ENCODE data around the gene PDE7B.

The PDE7B gene

GRCh38 chr6:136063096-136063495, 211.6 kb downstream of the PDE7B start:
- no peak for DNase-seq (ENCODE audit: low read depth in 2 of 2, low spot score in 1 of 2)

GRCh38 chr6:136066005-136066404, 214.5 kb downstream of the PDE7B start:
- no peak for DNase-seq (ENCODE audit: low read depth in 2 of 2, low spot score in 1 of 2)

DNA sequence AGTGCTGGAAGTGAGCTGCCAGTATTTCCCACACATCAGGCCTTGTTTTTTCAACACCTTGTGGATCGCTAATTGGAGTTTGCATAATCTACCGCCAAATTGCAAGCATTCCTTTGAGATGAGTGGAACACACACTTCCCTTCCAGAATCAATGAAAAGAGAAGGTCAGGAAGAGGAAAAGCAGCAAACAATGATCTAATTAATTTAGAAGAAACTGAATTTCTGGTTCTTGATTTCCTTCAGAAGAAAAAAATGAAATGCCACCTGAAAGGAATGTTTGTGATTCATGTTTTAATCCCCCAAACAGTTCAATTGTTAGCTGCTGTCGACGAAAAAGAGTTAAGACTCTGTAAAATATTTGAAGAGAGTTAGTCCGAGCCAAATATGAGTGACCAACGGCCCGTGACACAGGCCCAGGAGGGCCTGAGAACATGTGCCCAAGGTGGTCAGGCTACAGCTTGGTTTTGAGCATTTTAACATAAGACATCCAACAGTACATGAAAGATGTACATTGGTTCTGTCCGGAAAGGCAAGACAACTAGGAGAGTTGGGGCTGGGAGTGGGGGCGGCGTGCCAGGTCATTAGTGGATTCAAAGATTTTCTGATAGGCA, 216.3 kb downstream of the PDE7B start:
- no peak for DNase-seq (ENCODE audit: low read depth in 2 of 2, low spot score in 1 of 2)

- no peak for DNase-seq (ENCODE audit: low read depth in 2 of 2, low spot score in 1 of 2)
These were observed 217.6 kb downstream of the PDE7B start for GRCh38 chr6:136069119-136069518.

DNA sequence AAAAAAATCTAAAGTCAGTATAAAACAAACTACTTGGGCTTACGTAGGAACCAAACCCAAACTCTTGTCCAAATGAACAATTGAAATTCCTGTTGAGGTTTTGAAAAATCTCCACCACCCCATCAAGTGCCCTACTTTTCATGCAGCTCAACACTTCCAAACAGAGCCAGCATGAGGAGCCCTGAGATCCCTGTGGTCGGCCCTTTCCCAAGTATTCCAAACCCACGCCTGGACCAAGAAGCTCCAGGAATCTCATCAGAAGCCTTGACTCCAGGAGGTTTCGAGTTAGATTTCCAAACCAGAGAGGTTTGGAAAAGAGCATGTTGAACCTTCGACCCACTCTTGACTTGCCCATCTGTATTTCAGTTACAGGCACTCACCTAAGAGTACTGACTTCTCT, 219.3 kb downstream of the PDE7B start:
- DNase-seq (ENCODE audit: low read depth in 2 of 2, low spot score in 1 of 2), result no peak

DNA sequence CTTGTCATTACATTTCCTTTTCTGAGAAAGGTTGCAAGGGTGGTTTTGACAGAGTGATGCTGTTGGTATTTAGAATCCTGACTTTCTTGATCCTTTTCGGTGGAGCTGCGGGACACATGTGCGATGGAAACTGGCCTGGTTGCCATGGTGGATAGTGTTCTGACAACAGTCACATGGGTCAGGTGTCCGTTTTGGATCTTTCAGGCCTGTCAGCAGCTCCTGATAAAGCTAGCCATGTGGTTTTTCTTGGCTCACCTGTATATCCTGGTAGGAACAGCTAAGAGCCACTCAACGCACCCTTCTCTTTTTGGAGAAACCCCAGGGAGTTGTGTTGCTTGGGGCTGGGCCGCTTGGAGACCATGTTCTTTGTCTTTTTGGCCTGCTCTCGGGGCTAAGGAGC, 221.2 kb downstream of the PDE7B start:
- DNase-seq (ENCODE audit: low read depth in 2 of 2, low spot score in 1 of 2), result no peak

DNA sequence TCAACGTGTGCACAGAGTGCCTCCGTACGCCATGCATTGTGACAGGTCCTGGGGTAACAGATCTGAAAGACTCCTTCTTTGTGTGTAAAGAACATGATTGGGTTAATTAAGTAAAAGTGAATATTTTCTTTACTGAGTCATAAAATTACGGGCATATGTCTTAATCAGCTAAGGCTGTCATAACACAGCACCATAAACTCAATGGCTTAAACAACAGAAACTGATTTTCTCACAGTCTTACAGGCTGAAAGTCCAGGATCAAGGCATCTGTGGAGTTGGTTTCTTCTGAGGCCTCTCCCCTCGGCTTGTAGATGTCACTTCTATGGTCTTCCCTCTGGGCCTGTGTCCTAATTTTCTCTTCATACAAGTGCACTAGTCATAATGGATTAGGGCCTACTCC, 221.7 kb downstream of the PDE7B start:
- no peak for DNase-seq (ENCODE audit: low read depth in 2 of 2, low spot score in 1 of 2)

- DNase-seq (ENCODE audit: low read depth in 2 of 2, low spot score in 1 of 2), result no peak
These were observed 225.0 kb downstream of the PDE7B start for GRCh38 chr6:136076496-136076895.

DNA sequence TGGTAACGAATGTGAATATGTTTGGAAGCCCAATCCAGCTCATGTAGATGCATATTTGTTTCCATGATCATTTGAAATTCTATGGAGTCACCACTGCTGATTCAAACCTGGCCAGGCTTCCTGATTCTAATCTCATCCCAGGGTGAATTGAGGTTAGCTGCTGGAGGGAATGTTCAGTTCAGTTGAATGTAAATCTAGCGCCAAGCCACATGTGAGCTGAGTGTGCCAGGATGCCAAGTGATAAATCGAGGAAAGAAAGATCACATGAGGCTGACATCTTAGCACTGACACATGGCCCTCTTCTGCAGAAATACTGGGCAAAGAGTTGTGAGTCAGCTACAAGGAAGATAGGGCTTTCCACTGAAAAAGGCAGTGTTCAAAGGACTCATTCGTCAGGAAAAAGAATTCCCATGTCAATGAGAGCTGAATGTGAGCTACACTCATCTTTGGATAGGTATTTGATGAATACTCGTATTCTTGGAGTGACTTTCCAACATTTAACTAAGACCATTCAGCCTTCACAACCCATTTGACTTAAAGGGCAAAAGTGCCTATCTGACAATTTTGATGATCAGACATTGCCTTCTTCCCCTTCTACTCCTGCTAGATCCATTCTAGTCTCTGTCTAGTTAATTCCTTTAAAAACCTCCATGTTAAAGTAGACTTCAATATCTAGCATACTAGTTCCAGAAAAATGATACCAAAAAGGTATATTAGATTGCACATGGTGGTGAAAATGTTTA, 226.5 kb downstream of the PDE7B start:
- DNase-seq (ENCODE audit: low read depth in 2 of 2, low spot score in 1 of 2), result no peak

GRCh38 chr6:136079701-136080565, 228.4 kb downstream of the PDE7B start:
- no peak for DNase-seq (ENCODE audit: low read depth in 2 of 2, low spot score in 1 of 2)

GRCh38 chr6:136083540-136083939, 232.0 kb downstream of the PDE7B start:
- DNase-seq (ENCODE audit: low read depth in 2 of 2, low spot score in 1 of 2), result no peak

DNA sequence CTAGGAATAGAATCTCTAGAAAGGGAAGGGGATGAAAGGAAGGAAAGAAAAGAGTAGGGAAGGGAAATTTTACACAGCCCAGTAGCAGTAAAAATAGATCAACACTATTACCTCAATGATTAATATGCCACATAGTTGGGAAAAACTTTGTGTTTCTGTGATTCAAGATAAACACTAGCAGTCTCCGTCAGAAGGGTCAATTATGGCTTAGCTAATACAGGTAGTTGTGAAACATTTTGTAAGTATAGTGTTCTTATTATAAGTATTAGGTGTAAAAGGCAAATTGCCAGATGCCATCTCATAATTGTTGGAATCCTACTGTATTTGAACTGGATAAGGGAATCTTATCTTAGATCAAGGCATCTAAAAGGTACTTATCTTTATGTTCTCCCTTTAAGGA, 232.9 kb downstream of the PDE7B start:
- no peak for DNase-seq (ENCODE audit: low read depth in 2 of 2, low spot score in 1 of 2)

DNA sequence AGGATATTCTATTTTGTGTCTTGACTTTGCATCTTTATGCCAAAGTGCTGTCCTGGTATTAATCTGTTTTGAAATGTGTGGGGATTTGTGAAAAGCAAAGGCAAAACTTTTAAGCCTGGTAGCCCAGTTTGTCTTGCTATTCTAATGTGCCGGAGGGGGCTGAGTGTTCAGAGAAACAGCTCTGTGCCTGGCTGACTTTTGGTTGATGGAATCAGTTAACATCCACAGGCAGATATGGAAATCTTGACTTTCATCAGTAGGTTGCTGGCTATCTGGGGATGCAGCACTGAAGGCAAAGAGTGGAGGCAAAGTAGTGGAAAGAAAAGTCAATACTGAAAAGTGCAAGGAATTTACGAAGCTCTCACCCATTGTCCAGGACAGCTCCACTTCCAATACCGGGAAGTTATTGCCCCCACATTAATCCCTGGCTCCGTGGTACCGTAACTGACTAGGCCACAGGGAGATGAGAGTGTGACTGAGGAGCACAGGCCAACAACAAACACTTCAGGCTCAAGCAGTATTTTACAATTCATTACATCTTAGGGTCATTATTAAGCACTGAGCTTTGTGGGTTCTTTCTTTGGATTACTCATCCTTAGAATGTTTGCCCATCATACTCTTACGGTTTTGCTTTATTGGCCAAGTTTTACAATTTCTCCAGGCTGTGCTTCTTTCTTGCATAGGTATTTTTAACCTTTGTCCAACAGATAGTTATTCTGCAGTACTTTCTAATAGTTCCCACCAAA, 234.0 kb downstream of the PDE7B start:
- DNase-seq (ENCODE audit: low read depth in 2 of 2, low spot score in 1 of 2), result no peak

DNA sequence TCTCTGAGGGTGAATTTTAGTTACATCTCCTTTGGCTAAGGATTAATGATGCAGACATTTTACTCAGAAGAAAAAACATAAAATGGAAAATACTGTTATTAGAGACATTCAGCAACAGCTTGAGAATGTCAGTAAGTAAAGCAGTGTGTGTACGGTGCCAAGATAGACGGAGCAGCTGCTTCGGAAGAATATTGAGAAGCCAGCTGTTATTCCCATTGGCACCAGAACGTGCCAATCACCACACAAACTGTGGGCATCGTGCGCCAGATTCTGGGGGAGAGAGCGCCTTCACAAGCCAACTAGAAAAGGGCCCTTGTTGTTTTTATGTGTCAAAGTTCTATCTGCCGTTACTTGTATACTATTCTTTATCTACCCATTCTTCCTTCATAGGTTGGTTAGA, 235.2 kb downstream of the PDE7B start:
- no peak for DNase-seq (ENCODE audit: low read depth in 2 of 2, low spot score in 1 of 2)

DNA sequence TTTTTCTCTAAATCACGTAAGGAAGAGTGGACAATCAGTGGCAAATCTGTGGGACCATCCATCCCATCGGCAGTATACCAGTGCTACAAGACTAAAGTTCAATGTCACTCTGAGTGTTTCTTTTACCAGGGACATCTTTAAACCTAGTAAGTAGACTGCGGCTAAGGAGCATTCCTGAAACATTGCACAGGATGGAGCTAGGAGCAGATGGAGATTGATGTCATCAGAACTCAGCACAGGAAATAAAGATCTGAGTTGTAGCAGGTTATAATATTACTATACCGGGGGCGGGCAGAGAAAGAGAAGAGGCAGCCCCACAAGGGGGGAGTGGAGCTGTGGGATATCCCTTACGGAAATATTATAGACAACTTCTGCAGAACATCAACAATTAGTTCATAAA, 236.5 kb downstream of the PDE7B start:
- DNase-seq (ENCODE audit: low read depth in 2 of 2, low spot score in 1 of 2), result no peak

GRCh38 chr6:136088693-136089092, 237.2 kb downstream of the PDE7B start:
- DNase-seq (ENCODE audit: low read depth in 2 of 2, low spot score in 1 of 2), result no peak

- no peak for DNase-seq (ENCODE audit: low read depth in 2 of 2, low spot score in 1 of 2)
These were observed 238.4 kb downstream of the PDE7B start for GRCh38 chr6:136089876-136090275.

DNA sequence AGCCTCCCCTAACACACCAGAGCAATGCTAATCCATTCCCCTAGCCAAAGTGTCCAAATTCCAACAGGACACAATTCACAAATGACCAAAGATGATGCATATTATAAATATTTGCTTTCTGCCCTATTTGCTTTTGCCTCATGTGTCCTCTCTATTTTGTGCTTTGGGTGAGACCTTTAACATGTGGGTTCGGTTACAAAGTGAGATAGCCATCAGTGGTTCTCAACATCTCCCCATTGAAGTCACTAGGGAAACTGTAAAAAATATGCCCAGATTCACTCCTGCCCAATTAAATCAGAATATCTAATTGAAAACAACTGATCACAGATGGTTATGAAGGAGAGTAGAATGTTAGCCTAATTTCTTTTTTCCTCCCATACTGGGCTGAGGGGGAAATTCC, 239.4 kb downstream of the PDE7B start:
- DNase-seq (ENCODE audit: low read depth in 2 of 2, low spot score in 1 of 2), result no peak

DNA sequence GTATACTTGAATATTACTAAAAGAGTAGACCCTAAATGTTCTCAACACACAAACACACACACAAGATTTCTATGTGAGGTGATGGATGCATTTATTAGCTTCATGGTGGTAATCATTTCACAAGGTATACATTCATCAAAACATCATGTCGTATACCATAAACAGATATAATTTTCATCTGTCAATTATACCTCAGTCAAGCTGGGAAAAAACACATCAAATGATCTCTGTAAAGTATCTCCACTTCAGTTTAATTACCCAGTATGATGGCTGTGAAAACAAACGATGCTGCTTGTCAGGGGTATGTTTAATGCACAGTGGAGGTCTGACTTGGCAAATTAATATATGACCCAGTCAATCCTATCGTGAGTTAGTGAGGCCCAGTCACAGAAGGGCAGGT, 241.4 kb downstream of the PDE7B start:
- DNase-seq (ENCODE audit: low read depth in 2 of 2, low spot score in 1 of 2), result no peak

DNA sequence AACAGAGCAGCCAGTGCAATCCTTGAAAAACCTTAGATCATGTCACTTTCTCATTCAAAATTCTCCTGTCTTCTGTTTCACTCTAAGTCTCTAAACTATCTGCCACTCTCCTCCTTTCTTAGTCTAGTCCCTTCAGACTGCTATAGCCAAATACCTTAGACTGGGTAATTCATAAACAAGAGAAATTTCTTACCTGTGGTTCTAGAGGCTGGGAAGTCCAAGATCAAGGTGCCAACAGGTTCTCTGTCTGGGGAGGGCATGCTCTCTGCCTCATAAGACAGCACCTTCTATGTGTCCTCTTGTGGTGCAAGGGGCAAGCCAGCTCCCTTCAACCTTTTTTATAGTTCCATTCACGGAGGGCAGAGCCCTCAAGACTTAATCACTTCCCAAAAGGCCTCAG, 242.3 kb downstream of the PDE7B start:
- DNase-seq (ENCODE audit: low read depth in 2 of 2, low spot score in 1 of 2), result no peak

GRCh38 chr6:136094812-136095211, 243.3 kb downstream of the PDE7B start:
- no peak for DNase-seq (ENCODE audit: low read depth in 2 of 2, low spot score in 1 of 2)

All from stimulated activated CD8-positive, alpha-beta memory T cell treated with anti-CD3 and anti-CD28 coated beads, Interleukin-4, amount 100 ng/mL, for 4 hours (primary cell).